ENCODE results near the gene OR8G1. TPM values are rescaled to one million over a fixed set of nuclear protein-coding genes. Genes with fewer than 3 reads are reported as not detected.

Gene OR8G1
- total RNA-seq (2014; rRNA removed): not detected in 2 replicates
- Bru-seq, nascent RNA: percentile 34 among the genes with signal in this experiment
- BruChase-seq, experiment 1, labeled RNA remaining after a 6-hour chase: percentile 26 among the genes with signal in this experiment
- BruChase-seq, experiment 2, labeled RNA remaining after a 2-hour chase: percentile 36 among the genes with signal in this experiment
- long read RNA-seq: 0 reads

DNA sequence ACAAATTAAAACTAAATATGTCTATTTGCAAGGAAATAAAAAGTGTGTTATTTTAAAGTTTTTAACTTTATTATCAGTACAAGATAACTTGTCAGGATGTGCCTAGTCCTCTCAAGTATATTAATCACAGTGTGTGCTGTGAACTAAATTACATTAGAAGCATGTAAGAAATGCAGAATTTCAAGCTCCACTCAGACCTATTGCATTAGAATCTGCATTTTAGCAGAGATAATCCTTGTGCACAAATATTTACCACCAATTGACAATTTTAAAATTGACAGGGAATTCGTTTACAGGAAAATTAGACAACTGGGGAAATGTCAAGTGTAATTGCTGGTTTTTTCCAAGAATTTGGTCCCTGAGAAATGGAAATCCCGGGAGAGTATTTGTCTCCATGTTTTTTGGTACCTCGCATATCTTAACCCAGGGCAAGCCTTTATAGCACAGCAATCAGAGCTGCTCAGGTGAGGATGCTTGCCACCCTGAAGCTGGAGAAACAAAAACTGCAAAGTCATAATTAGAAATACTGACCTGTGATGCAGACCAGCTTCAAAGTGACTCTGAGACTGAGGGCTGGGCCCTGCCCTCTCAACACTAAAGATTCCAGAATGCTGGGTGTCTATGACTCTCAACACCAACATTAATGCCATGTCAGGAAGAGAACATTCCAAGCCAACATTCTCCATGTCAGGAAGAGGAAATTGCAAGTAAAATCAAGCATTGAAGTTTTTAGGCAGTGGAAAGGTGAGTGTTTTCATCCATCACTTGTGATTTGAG, at the start of gene OR8G1:
OR8G1 (plus strand) TSS at position 475 of the 777 bp plus-strand sequence. CDS start 8,581 bp downstream, outside the sequence.
- no TSS peak for BruUV-seq (replicated peaks)
- intact Hi-C loops (cut with micrococcal nuclease): no loop called here
- CTCF ChIA-PET: no interaction called here

DNA sequence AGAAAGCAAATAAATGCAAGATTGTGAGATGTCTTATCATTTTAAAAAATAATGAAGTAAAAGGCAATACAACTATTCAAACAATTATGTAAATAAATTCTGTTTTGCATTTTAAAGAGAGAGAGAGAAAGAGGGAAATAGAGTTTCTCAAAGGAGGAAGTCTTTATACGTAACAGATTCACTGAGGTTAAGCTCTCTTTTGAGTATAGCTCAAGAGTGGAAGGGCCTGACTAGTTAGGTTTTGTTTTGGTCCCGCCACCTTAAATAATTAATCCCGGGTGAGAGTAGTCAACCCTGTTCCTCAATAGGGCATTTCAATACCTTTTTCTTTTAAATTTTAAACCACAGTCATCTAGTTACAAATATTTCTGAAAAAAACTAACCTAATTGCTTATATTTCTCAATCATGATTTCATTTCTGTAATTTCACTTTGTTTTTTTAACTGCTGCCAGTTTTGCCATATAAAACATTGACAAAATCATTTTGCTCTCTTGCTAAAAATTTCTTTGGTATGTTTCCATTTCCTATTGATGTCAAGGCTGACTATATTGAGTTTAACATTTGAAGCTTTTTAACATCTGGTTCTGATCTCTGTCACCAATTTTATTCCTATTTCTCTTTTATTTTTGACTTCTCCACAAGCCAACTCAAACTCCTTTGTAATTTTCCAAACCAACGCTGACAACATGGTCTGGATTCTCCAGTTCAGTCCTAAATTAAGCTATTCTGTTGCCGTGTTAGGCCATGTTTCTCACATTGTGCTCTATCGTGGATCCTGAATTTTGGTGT, 47.5 kb upstream of the OR8G1 start:
- Histone ChIP-seq H3K9me3 (ENCODE audit: low read length) (no peaks in the 10 kb centered on the region), H3F3A (ENCODE audit: low read length, unreplicated experiment) (no peaks in the 10 kb centered on the region), H3K9ac (ENCODE audit: low read length) (no peak overlapping the region), H3K4me3 (ENCODE audit: low read length) (no peak overlapping the region), H3K27me3 (ENCODE audit: low read length) (peaks cover 12% of the 10 kb centered on the region), H3K27ac (ENCODE audit: low read length) (no peak overlapping the region), H3K36me3 (ENCODE audit: low read depth, low read length) (no peaks in the 10 kb centered on the region), H2AFZ (ENCODE audit: low read length) (no peak overlapping the region), H3K4me1 (ENCODE audit: insufficient read depth, low read length) (no peaks in the 10 kb centered on the region), H4K20me1 (ENCODE audit: low read length) (no peaks in the 10 kb centered on the region), H3K79me2 (ENCODE audit: low read length) (no peaks in the 10 kb centered on the region), H3K4me2 (ENCODE audit: low read length) (no peak overlapping the region), H3K9me2 (replicated peaks; ENCODE audit: low read length) (no peaks in the 10 kb centered on the region)
- intact Hi-C loops (cut with micrococcal nuclease): loop anchor here (2.0 kb wide), 1 partner anchor 85 kb away; no protein-coding TSS in a partner anchor
- no peak for ATAC-seq
- ChIA-PET CTCF (no interaction called here), POLR2A (ENCODE audit: unreplicated experiment) (no interaction called here)
- no peak for DNase-seq
- TF ChIP-seq EZH2phosphoT487 (IDR thresholded peaks at IDR 0.05; ENCODE audit: borderline replicate concordance, low read length) (no peak), CTCF (conservative IDR thresholded peaks at IDR 0.05; ENCODE audit: low read depth, low read length) (no peak), EZH2 (IDR thresholded peaks at IDR 0.05; ENCODE audit: low read length, unreplicated experiment) (no peak)
- no TSS peak for BruUV-seq (replicated peaks)

More for the DNA sequence above, at the start of gene OR8G1:
- Histone ChIP-seq H3K27ac (ENCODE audit: low read length) (no peak within 1 kb of the TSS), H3K4me2 (ENCODE audit: low read length) (no peak within 1 kb of the TSS), H3K27me3 (ENCODE audit: low read length) (no peaks in the 10 kb centered on the region), H3K4me3 (ENCODE audit: low read length) (no peak within 1 kb of the TSS), H3K4me1 (ENCODE audit: insufficient read depth, low read length) (no peaks in the 10 kb centered on the region), H3F3A (ENCODE audit: low read length, unreplicated experiment) (no peaks in the 10 kb centered on the region), H3K9ac (ENCODE audit: low read length) (no peak within 1 kb of the TSS), H3K79me2 (ENCODE audit: low read length) (no peaks in the 10 kb centered on the region), H3K9me2 (replicated peaks; ENCODE audit: low read length) (no peaks in the 10 kb centered on the region), H2AFZ (ENCODE audit: low read length) (no peak within 1 kb of the TSS), H4K20me1 (ENCODE audit: low read length) (no peaks in the 10 kb centered on the region), H3K36me3 (ENCODE audit: low read depth, low read length) (no peaks in the 10 kb centered on the region), H3K9me3 (ENCODE audit: low read length) (no peaks in the 10 kb centered on the region)
- TF ChIP-seq EZH2phosphoT487 (IDR thresholded peaks at IDR 0.05; ENCODE audit: borderline replicate concordance, low read length) (no peak), CTCF (conservative IDR thresholded peaks at IDR 0.05; ENCODE audit: low read depth, low read length) (no peak), EZH2 (IDR thresholded peaks at IDR 0.05; ENCODE audit: low read length, unreplicated experiment) (no peak)
- no peak for DNase-seq
- POLR2A ChIA-PET (ENCODE audit: unreplicated experiment): no interaction called here
- no peak for ATAC-seq
